Measurements from ENCODE around the gene ACADVL. TPM values are rescaled to one million over a fixed set of nuclear protein-coding genes. Genes with fewer than 3 reads are reported as not detected.
A peak's percentile ranks its signal among the peaks of the same experiment; 100 is the strongest.

ACADVL gene
- total and polyA plus RNA-seq, 7 donors: 211 to 587 (median 353) TPM

DNA sequence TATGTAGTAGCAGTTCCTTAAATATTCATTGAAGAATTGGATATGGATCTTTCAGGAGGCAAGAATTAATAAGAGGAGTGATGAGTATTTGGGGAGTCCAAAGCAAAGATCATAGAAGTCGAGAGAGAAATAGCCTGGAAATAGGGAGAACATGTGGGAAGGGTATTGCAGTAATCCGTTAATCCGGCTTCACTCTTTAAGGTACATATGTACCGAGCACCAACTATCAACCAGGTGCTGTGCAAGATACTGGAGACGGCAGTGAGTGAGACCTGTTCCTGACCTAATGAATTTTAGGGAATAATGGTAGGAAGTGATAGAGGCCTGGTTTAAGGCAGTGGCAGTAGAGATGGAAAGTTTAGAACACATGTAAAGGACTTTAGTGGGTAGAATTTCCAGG lies 33.3 kb downstream of the ACADVL start:
- 34 to 77% methylated on average over 5 of the region's 5 CpGs for WGBS, 2 donors
- intact Hi-C loops (cut with DNase I): loop anchor here (2.0 to 10.0 kb wide), 2 partner anchors 28 to 312 kb away; partner anchors contain the start of genes SENP3 and SLC2A4

GRCh38 chr17:7254511-7254910 lies 34.8 kb downstream of the ACADVL start:
- intact Hi-C loops (cut with DNase I): loop anchor here (10.0 kb wide), 1 partner anchor 310 kb away; the partner anchor contains the start of gene SENP3
- Histone ChIP-seq H3K9me3 (no peaks in the 10 kb centered on the region), H3K27ac (no peak overlapping the region), H3K4me3 (no peak overlapping the region), H3K36me3 (peaks cover 10 to 56% (median 34%) of the 10 kb centered on the region in 4 donors), H3K27me3 (no peaks in the 10 kb centered on the region), H3K4me1 (peaks cover 0 to 29% (median 24%) of the 10 kb centered on the region in 4 donors)
- WGBS, 2 donors: 76 to 91% methylated on average over 4 of the region's 4 CpGs
- DNase-seq: no peak
- TF ChIP-seq EP300 (IDR thresholded peaks at IDR 0.05) (no peak), POLR2A (IDR thresholded peaks at IDR 0.05) (no peak), POLR2AphosphoS5 (IDR thresholded peaks at IDR 0.05) (no peak)
- TF ChIP-seq, protein P1, sequence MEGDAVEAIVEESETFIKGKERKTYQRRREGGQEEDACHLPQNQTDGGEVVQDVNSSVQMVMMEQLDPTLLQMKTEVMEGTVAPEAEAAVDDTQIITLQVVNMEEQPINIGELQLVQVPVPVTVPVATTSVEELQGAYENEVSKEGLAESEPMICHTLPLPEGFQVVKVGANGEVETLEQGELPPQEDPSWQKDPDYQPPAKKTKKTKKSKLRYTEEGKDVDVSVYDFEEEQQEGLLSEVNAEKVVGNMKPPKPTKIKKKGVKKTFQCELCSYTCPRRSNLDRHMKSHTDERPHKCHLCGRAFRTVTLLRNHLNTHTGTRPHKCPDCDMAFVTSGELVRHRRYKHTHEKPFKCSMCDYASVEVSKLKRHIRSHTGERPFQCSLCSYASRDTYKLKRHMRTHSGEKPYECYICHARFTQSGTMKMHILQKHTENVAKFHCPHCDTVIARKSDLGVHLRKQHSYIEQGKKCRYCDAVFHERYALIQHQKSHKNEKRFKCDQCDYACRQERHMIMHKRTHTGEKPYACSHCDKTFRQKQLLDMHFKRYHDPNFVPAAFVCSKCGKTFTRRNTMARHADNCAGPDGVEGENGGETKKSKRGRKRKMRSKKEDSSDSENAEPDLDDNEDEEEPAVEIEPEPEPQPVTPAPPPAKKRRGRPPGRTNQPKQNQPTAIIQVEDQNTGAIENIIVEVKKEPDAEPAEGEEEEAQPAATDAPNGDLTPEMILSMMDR (IDR thresholded peaks at IDR 0.05): no peak

More for the DNA sequence above, 33.3 kb downstream of the ACADVL start:
- TF ChIP-seq, protein P1 (IDR thresholded peaks at IDR 0.05): no peak
- no peak for TF ChIP-seq POLR2A (IDR thresholded peaks at IDR 0.05)
- no peak for TF ChIP-seq EP300 (IDR thresholded peaks at IDR 0.05)
- TF ChIP-seq POLR2AphosphoS5 (IDR thresholded peaks at IDR 0.05): no peak
- Histone ChIP-seq H3K27ac (peak overlapping the region; percentile 97 to 99 (median 98)), H3K4me3 (peak overlapping the region; percentile 79 to 99 (median 88)), H3K9me3 (no peaks in the 10 kb centered on the region), H3K27me3 (no peaks in the 10 kb centered on the region), H3K4me1 (peaks cover 0 to 43% (median 35%) of the 10 kb centered on the region in 4 donors), H3K36me3 (peaks cover 5 to 41% (median 28%) of the 10 kb centered on the region in 4 donors)
- DNase-seq: no peak

DNA sequence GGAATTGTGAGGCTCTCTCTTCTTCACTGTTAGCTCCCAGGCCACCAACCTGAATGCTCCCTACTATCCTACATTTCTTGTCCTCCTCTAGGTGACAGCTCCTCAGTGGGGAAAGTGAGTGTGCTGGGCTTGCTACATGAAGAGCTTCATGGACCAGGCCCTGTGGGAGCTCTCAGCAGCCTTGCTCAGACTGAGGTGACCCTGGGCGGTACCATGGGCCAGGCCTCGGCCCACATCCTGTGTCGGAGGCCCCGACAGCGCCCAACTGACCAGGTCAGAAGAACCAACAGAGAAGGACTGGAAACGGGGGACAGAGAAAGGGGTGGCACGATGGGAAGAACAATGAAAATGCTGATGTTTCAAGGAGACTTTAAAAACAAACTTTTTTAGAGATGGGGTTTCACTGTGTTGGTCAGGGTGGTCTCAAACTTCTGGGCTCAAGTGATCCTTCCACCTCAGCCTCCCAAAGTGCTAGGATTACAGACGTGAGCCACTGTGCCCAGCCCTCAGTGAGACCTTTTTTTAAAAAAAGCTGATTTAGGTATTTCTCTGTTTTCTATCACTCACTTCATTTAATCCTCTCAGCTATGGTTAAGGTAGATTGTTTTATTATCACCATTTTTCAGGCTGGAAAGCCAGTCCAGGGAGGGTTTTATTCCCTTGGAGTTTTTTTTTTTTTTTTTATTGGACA lies 37.2 kb downstream of the ACADVL start:
- intact Hi-C loops (cut with DNase I): loop anchor here (10.0 kb wide), 1 partner anchor 308 kb away; the partner anchor contains the start of gene SENP3

DNA sequence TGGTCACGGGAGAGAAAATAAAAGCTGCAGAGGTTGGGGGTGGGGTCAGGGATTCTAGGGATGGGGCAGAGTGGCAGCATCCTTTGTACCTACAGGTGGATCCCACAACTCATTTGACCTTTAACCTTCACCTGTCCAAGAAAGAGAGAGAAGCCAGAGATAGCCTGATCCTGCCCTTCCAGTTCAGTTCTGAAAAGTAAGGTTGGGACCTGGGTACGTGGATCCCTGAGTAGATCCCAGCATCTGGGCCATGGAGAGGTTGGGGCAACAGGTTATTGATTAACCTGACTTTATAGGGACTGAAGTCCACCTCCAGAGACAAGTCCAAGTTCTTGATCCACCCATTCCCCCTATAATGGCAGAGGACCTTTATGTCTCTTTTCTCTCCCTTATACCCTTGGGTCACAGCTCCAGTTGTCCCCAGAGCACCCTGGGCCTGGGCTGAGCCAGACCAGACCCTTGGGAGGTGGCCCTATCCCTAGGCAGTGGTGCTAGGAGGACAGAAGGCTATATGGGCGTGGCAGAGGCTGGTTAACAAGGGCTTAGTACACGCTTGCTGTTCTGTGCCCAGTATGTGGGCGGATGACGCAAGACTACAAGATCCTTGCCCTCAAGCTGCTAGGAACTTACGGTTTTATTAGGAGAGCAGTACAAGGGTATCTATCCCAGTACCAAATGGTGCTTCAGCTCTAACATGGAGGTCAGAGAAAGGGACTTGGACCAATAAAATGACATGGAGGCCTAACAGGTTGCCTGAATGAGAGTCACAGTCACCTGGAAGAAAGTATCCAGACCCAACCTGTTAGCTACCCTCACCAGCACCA lies 39.2 kb downstream of the ACADVL start:
- whole genome bisulfite sequencing, 2 donors: 19 to 64% methylated on average over 7 of the region's 7 CpGs
- DNase-seq: no peak

More for the DNA sequence above, 37.2 kb downstream of the ACADVL start:
- Histone ChIP-seq H3K27me3 (peaks cover 14 to 18% (median 18%) of the 10 kb centered on the region in 3 donors), H3K9me3 (no peaks in the 10 kb centered on the region), H3K27ac (no peak overlapping the region), H3K4me3 (no peak overlapping the region), H3K36me3 (peaks cover 10 to 60% (median 34%) of the 10 kb centered on the region in 4 donors), H3K4me1 (peaks cover 0 to 30% (median 23%) of the 10 kb centered on the region in 4 donors)
- no peak for DNase-seq
- TF ChIP-seq, protein P1 (IDR thresholded peaks at IDR 0.05): no peak
- no peak for TF ChIP-seq EP300 (IDR thresholded peaks at IDR 0.05)
- TF ChIP-seq POLR2A (IDR thresholded peaks at IDR 0.05): no peak
- TF ChIP-seq POLR2AphosphoS5 (IDR thresholded peaks at IDR 0.05): no peak
- 84 to 91% methylated on average over 8 of the region's 8 CpGs for WGBS, 2 donors

More for the DNA sequence above, 39.2 kb downstream of the ACADVL start:
- Histone ChIP-seq H3K4me3 (no peak overlapping the region), H3K9me3 (no peaks in the 10 kb centered on the region), H3K36me3 (peaks cover 10 to 60% (median 34%) of the 10 kb centered on the region in 4 donors), H3K27me3 (peaks cover 28 to 39% (median 36%) of the 10 kb centered on the region in 3 donors), H3K4me1 (peaks cover 0 to 34% (median 25%) of the 10 kb centered on the region in 4 donors), H3K27ac (no peak overlapping the region)
- TF ChIP-seq EP300 (IDR thresholded peaks at IDR 0.05): no peak
- TF ChIP-seq POLR2A (IDR thresholded peaks at IDR 0.05): peak in 1 of 2 donors; percentile 68
- peak in 1 of 4 donors; percentile 28 for TF ChIP-seq POLR2AphosphoS5 (IDR thresholded peaks at IDR 0.05)
- intact Hi-C loops (cut with DNase I): loop anchor here (10.0 kb wide), 1 partner anchor 306 kb away; the partner anchor contains the start of gene SENP3

Measured in sigmoid colon (tissue), 7 donors.